CD14-positive monocyte (primary cell): ENCODE data around the gene ERLEC1. TPM values are rescaled to one million over a fixed set of nuclear protein-coding genes. Genes with fewer than 3 reads are reported as not detected.
"Not testable (repeated sequence)": the region's sequence is repeated elsewhere in the genome, so short reads cannot be mapped to it uniquely, and the experiment has no call there.

Source experiments
- DNase-seq, 3 donors: peaks; one replicate each; pipeline ENCODE4 v3.0.0-alpha.2; 2011 to 2022
- H2AFZ ChIP-seq: 2 replicates; pipeline ENCODE4 v1.6.0; 2012; ENCODE audit warnings: mild to moderate bottlenecking, low read depth, low read length, inconsistent platforms; ENCODE audit not compliant: insufficient read depth, poor library complexity, severe bottlenecking
- H3K27ac ChIP-seq, 2 donors: 1 replicate in 1 of 2; 2 replicates in 1 of 2; pipeline ENCODE4 v1.5.1; 2012 to 2013; ENCODE audit warnings: low read length in 2 of 2, control low read depth in 1 of 2, inconsistent platforms in 1 of 2, low read depth in 1 of 2, mild to moderate bottlenecking in 1 of 2
- H3K27me3 ChIP-seq, 2 donors: one replicate each; pipeline versions ENCODE4 v1.6.0 to v1.6.1; 2011 to 2013; ENCODE audit warnings: low read length in 2 of 2; ENCODE audit not compliant: control insufficient read depth in 2 of 2, insufficient read depth in 2 of 2
- H3K36me3 ChIP-seq, 2 donors: replicated peaks in 1 of 2; 1 replicate in 1 of 2; 2 replicates in 1 of 2; pipeline versions ENCODE4 v1.5.1 to v1.6.1; 2012 to 2013; ENCODE audit warnings: low read length in 2 of 2, control low read depth in 1 of 2, inconsistent platforms in 1 of 2, mild to moderate bottlenecking in 1 of 2; ENCODE audit not compliant: insufficient read depth in 2 of 2, control insufficient read depth in 1 of 2
- H3K4me1 ChIP-seq, 2 donors: 1 replicate in 1 of 2; 2 replicates in 1 of 2; pipeline versions ENCODE4 v1.5.1 to v1.6.1; 2012 to 2013; ENCODE audit warnings: low read length in 2 of 2, control low read depth in 1 of 2, inconsistent platforms in 1 of 2, mild to moderate bottlenecking in 1 of 2, moderate library complexity in 1 of 2; ENCODE audit not compliant: insufficient read depth in 2 of 2, control insufficient read depth in 1 of 2
- H3K4me2 ChIP-seq: replicated peaks from 2 replicates; pipeline ENCODE3; 2012; ENCODE audit warnings: low read length, moderate library complexity, mild to moderate bottlenecking; ENCODE audit not compliant: poor library complexity, severe bottlenecking; ENCODE audit errors: extremely low read depth
- H3K4me3 ChIP-seq, 3 experiments: fragments of 200-600 bp in 1 of 3; sonication (generic) in 1 of 3; replicated peaks in 1 of 3; 1 replicate in 2 of 3; 2 replicates in 1 of 3; pipeline ENCODE4 v1.5.1; 2011 to 2013; ENCODE audit warnings: low read length in 3 of 3, mild to moderate bottlenecking in 3 of 3, control low read depth in 2 of 3, low read depth in 2 of 3, inconsistent platforms in 1 of 3, moderate library complexity in 1 of 3
- H3K79me2 ChIP-seq: 2 replicates; pipeline ENCODE4 v1.6.0; 2012; ENCODE audit warnings: mild to moderate bottlenecking, control low read depth, inconsistent platforms, low read length, moderate library complexity; ENCODE audit not compliant: insufficient read depth
- H3K9ac ChIP-seq: 2 replicates; pipeline ENCODE4 v1.6.0; 2017; ENCODE audit warnings: low read length, mild to moderate bottlenecking; ENCODE audit not compliant: insufficient read depth, poor library complexity, severe bottlenecking
- H3K9me3 ChIP-seq, 2 donors: replicated peaks in 1 of 2; 1 replicate in 1 of 2; 2 replicates in 1 of 2; pipeline versions ENCODE4 v1.5.1 to v1.6.1; 2012 to 2013; ENCODE audit warnings: low read length in 2 of 2, control low read depth in 1 of 2; ENCODE audit not compliant: control insufficient read depth in 1 of 2, insufficient read depth in 1 of 2
- H4K20me1 ChIP-seq: 2 replicates; pipeline ENCODE4 v1.6.0; 2012; ENCODE audit warnings: mild to moderate bottlenecking, low read length, control low read depth, moderate library complexity; ENCODE audit not compliant: insufficient read depth
- H3K27ac Mint-ChIP-seq, 7 donors: one replicate each; pipeline ENCODE4 v1.8.0; 2020; ENCODE audit warnings: mild to moderate bottlenecking in 7 of 7, mixed read lengths in 7 of 7, moderate library complexity in 6 of 7, inconsistent platforms in 2 of 7
- H3K27me3 Mint-ChIP-seq, 3 donors: one replicate each; pipeline ENCODE4 v1.8.0; 2021 to 2022; ENCODE audit warnings: low read depth in 3 of 3, mild to moderate bottlenecking in 3 of 3, mixed read lengths in 3 of 3, moderate library complexity in 3 of 3, inconsistent platforms in 1 of 3
- H3K36me3 Mint-ChIP-seq, 2 donors: one replicate each; pipeline ENCODE4 v1.8.0; 2020; ENCODE audit warnings: mixed read lengths in 2 of 2, inconsistent platforms in 1 of 2, mild to moderate bottlenecking in 1 of 2
- H3K4me1 Mint-ChIP-seq: one replicate; pipeline ENCODE4 v1.8.0; 2020; ENCODE audit warnings: mild to moderate bottlenecking, mixed read lengths
- H3K4me3 Mint-ChIP-seq, 2 donors: one replicate each; pipeline ENCODE4 v1.8.0; 2020; ENCODE audit warnings: mild to moderate bottlenecking in 2 of 2, mixed read lengths in 2 of 2, moderate library complexity in 1 of 2
- H3K9me3 Mint-ChIP-seq, 7 donors: one replicate each; pipeline ENCODE4 v1.8.0; 2020 to 2022; ENCODE audit warnings: mixed read lengths in 7 of 7, mild to moderate bottlenecking in 6 of 7, moderate library complexity in 6 of 7, inconsistent platforms in 2 of 7
- WGBS: methylation state at CpG from one replicate; pipeline ENCODE4 v1.1.5; 2013; ENCODE audit warnings: missing lambda C conversion rate; ENCODE audit not compliant: insufficient coverage; 5-methylcytosine and 5-hydroxymethylcytosine counted together
- intact Hi-C, 2 donors: fragments of 100-400 bp; cut with micrococcal nuclease; formaldehyde crosslinking; loops; one replicate each; pipeline versions ENCODE4 v1.15.0 to v1.15.1; 2023
- polyA plus RNA-seq, 3 donors: library from polyadenylated mRNA; depleted of rRNA in 1 of 3; unstranded in 2 of 3; stranded (reverse) in 1 of 3; fragments of 300-500 nt in 2 of 3; fragments of >200 nt in 1 of 3; fragmentation: Illumina TruSeq in 2 of 3; gene quantifications; 1 replicate in 2 of 3; 2 replicates in 1 of 3; pipeline ENCODE4 v1.2.3, GENCODE V29; 2012 to 2021
- TF ChIP-seq, protein P1 (sequence below): fragments of 200-600 bp; IDR thresholded peaks from one replicate; pipeline ENCODE4 v1.8.0; 2022; ENCODE audit warnings: antibody characterized with exemption, mild to moderate bottlenecking

The ERLEC1 gene
- polyA plus RNA-seq, 3 donors, result 11.4 to 23.8 (median 23.7) TPM

- no peaks in the 10 kb centered on the region for H3K27me3 ChIP-seq
- Mint-ChIP-seq H3K27me3 (peaks cover 0 to 4% (median 0%) of the 10 kb centered on the region in 3 donors), H3K9me3 (peaks cover 0 to 1% (median 0%) of the 10 kb centered on the region in 7 donors), H3K27ac (no peak overlapping the region), H3K4me1 (no peaks in the 10 kb centered on the region), H3K36me3 (peaks cover 4 to 5% of the 10 kb centered on the region in 2 donors), H3K4me3 (no peak overlapping the region)
- no peak overlapping the region for H3K4me2 ChIP-seq
- TF ChIP-seq, protein P1, sequence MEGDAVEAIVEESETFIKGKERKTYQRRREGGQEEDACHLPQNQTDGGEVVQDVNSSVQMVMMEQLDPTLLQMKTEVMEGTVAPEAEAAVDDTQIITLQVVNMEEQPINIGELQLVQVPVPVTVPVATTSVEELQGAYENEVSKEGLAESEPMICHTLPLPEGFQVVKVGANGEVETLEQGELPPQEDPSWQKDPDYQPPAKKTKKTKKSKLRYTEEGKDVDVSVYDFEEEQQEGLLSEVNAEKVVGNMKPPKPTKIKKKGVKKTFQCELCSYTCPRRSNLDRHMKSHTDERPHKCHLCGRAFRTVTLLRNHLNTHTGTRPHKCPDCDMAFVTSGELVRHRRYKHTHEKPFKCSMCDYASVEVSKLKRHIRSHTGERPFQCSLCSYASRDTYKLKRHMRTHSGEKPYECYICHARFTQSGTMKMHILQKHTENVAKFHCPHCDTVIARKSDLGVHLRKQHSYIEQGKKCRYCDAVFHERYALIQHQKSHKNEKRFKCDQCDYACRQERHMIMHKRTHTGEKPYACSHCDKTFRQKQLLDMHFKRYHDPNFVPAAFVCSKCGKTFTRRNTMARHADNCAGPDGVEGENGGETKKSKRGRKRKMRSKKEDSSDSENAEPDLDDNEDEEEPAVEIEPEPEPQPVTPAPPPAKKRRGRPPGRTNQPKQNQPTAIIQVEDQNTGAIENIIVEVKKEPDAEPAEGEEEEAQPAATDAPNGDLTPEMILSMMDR, result no peak
- no peaks in the 10 kb centered on the region for H3K79me2 ChIP-seq
- no peak overlapping the region for H3K9ac ChIP-seq
- intact Hi-C loops, result no loop called here
- H3K4me3 ChIP-seq, result no peak overlapping the region
- no peaks in the 10 kb centered on the region for H3K36me3 ChIP-seq
- no peaks in the 10 kb centered on the region for H4K20me1 ChIP-seq
- no peak overlapping the region for H3K27ac ChIP-seq
- WGBS, result 91% methylated on average over 9 of the region's 11 CpGs
- no peaks in the 10 kb centered on the region for H3K4me1 ChIP-seq
- no peaks in the 10 kb centered on the region for H3K9me3 ChIP-seq
- no peak overlapping the region for H2AFZ ChIP-seq
- no peak for DNase-seq
These were observed 42.6 kb downstream of the ERLEC1 start for GRCh38 chr2:53829273-53829979.

GRCh38 chr2:53829980-53830290 is 43.1 kb downstream of the ERLEC1 start:
- H3K4me3 ChIP-seq, H3K27me3 Mint-ChIP-seq, H3K79me2 ChIP-seq, H3K4me1 Mint-ChIP-seq, H2AFZ ChIP-seq, intact Hi-C loops, H3K27me3 ChIP-seq, H3K4me3 Mint-ChIP-seq, H3K9ac ChIP-seq, H3K36me3 ChIP-seq, H3K27ac Mint-ChIP-seq, H3K27ac ChIP-seq, H3K9me3 ChIP-seq, H3K4me1 ChIP-seq, H3K4me2 ChIP-seq, H4K20me1 ChIP-seq, DNase-seq, H3K36me3 Mint-ChIP-seq, H3K9me3 Mint-ChIP-seq: not testable (repeated sequence)
- WGBS, result no CpG with 5 or more reads among the region's 4 CpGs
